OCI-LY3 (cell line): ENCODE measurements around the gene NR0B2.
A peak's percentile ranks its signal among the peaks of the same experiment; 100 is the strongest.

Source experiments
- H2AFZ ChIP-seq: fragments of 200-600, 300-600 bp; shearing (Covaris generic); 2 replicates; pipeline ENCODE4 v1.6.0; 2014; ENCODE audit warnings: antibody characterized with exemption, low read depth, low read length
- H3K27ac ChIP-seq: fragments of 200-600, 300-600 bp; sonication (generic); 2 replicates; pipeline ENCODE4 v1.5.1; 2014; ENCODE audit warnings: mild to moderate bottlenecking, low read length, moderate library complexity, mixed read lengths
- H3K27me3 ChIP-seq: fragments of 200-600, 300-600 bp; sonication (generic); 2 replicates; pipeline ENCODE4 v1.6.1; 2014; ENCODE audit warnings: low read depth, low read length, mixed read lengths
- H3K36me3 ChIP-seq: fragments of 200-600, 300-600 bp; sonication (generic); replicated peaks from 2 replicates; pipeline ENCODE3; 2014; ENCODE audit warnings: low read depth, low read length, mixed read lengths
- H3K4me1 ChIP-seq: fragments of 300-600, 200-600 bp; sonication (generic); 2 replicates; pipeline ENCODE4 v1.6.1; 2014; ENCODE audit warnings: low read length, mixed read lengths
- H3K4me2 ChIP-seq: fragments of 200-600, 300-600 bp; sonication (generic); 2 replicates; pipeline ENCODE4 v1.6.1; 2014; ENCODE audit warnings: low read length, mixed read lengths
- H3K4me3 ChIP-seq: fragments of 300-600, 200-600 bp; sonication (generic); 2 replicates; pipeline ENCODE4 v1.5.1; 2014; ENCODE audit warnings: antibody characterized with exemption, mild to moderate bottlenecking, low read length, moderate library complexity
- H3K79me2 ChIP-seq: fragments of 300-600, 200-600 bp; shearing (Covaris generic); 2 replicates; pipeline ENCODE4 v1.6.1; 2014; ENCODE audit warnings: mild to moderate bottlenecking, low read length, mixed read lengths
- H3K9ac ChIP-seq: fragments of 300-600, 200-600 bp; shearing (Covaris generic); 2 replicates; pipeline ENCODE4 v1.6.0; 2014; ENCODE audit warnings: mild to moderate bottlenecking, low read length, moderate library complexity
- H3K9me3 ChIP-seq: fragments of 200-600, 300-600 bp; shearing (Covaris generic); 2 replicates; pipeline ENCODE4 v1.6.1; 2014; ENCODE audit warnings: low read length, mixed read lengths; ENCODE audit not compliant: insufficient read depth
- H4K20me1 ChIP-seq: fragments of 200-600, 300-600 bp; sonication (generic); 2 replicates; pipeline ENCODE4 v1.6.1; 2016; ENCODE audit warnings: low read length, mixed read lengths; ENCODE audit not compliant: insufficient read depth
- CTCF ChIP-seq: fragments of 200-600, 300-600 bp; sonication (generic); IDR thresholded peaks from 2 replicates; pipeline ENCODE4 v1.5.1; 2014; ENCODE audit warnings: antibody characterized with exemption, low read length, low read depth
- EZH2phosphoT487 ChIP-seq: fragments of 200-600 bp; shearing (Covaris generic); IDR thresholded peaks from 2 replicates; pipeline ENCODE4 v1.6.1; 2018; ENCODE audit warnings: antibody characterized with exemption, mixed run types, low read depth

NR0B2 gene

GRCh38 chr1:26889551-26890466, 24.0 kb downstream of the NR0B2 start, which contains the start of gene GPN2:
TSS of gene GPN2 (minus strand) at chr1:26890283. CDS start at chr1:26890096, 187 bp downstream.
- TF ChIP-seq EZH2phosphoT487 (no peak), CTCF (no peak)
- H2AFZ ChIP-seq, result peak within 1 kb of the TSS; percentile 84
- H3K9me3 ChIP-seq, result no peaks in the 10 kb centered on the region
- H3K4me2 ChIP-seq, result peak within 1 kb of the TSS; percentile 73
- H3K27me3 ChIP-seq, result no peaks in the 10 kb centered on the region
- peak within 1 kb of the TSS; percentile 97 for H3K4me3 ChIP-seq
- peak within 1 kb of the TSS; percentile 59 for H3K27ac ChIP-seq
- no peaks in the 10 kb centered on the region for H4K20me1 ChIP-seq
- H3K4me1 ChIP-seq, result peaks cover 9% of the 10 kb centered on the region
- H3K9ac ChIP-seq, result peak within 1 kb of the TSS; percentile 85
- H3K36me3 ChIP-seq, result peaks cover 12% of the 10 kb centered on the region
- H3K79me2 ChIP-seq, result peaks cover 18% of the 10 kb centered on the region

- Histone ChIP-seq H3K27me3 (no peaks in the 10 kb centered on the region), H3K9ac (no peak overlapping the region)
Measured at GRCh38 chr1:26888231-26888630, 25.5 kb downstream of the NR0B2 start.

GRCh38 chr1:26887125-26887524, 26.6 kb downstream of the NR0B2 start:
- H2AFZ ChIP-seq, result no peak overlapping the region

More at GRCh38 chr1:26888231-26888630, 25.5 kb downstream of the NR0B2 start:
- TF ChIP-seq EZH2phosphoT487 (no peak), CTCF (no peak)
- H2AFZ ChIP-seq, result no peak overlapping the region
- H3K9me3 ChIP-seq, result no peaks in the 10 kb centered on the region
- no peak overlapping the region for H3K4me3 ChIP-seq
- H3K36me3 ChIP-seq, result peaks cover 17% of the 10 kb centered on the region
- peaks cover 9% of the 10 kb centered on the region for H3K4me1 ChIP-seq
- H4K20me1 ChIP-seq, result no peaks in the 10 kb centered on the region
- H3K79me2 ChIP-seq, result peaks cover 18% of the 10 kb centered on the region
- no peak overlapping the region for H3K27ac ChIP-seq
- H3K4me2 ChIP-seq, result no peak overlapping the region

More at GRCh38 chr1:26887125-26887524, 26.6 kb downstream of the NR0B2 start:
- Histone ChIP-seq H3K4me2 (no peak overlapping the region), H4K20me1 (no peaks in the 10 kb centered on the region), H3K4me3 (no peak overlapping the region), H3K27me3 (no peaks in the 10 kb centered on the region), H3K79me2 (peaks cover 18% of the 10 kb centered on the region), H3K4me1 (peaks cover 9% of the 10 kb centered on the region), H3K36me3 (peaks cover 23% of the 10 kb centered on the region), H3K27ac (no peak overlapping the region), H3K9ac (no peak overlapping the region), H3K9me3 (no peaks in the 10 kb centered on the region)
- no peak for TF ChIP-seq EZH2phosphoT487
- TF ChIP-seq CTCF, result peak; percentile 31
